CD8-positive, alpha-beta memory T cell (primary cell): ENCODE measurements around the gene HOXA1. TPM values are rescaled to one million over a fixed set of nuclear protein-coding genes. Genes with fewer than 3 reads are reported as not detected.

Experiments
- CTCF ChIA-PET: fragments of 350-600 bp; sonication (Branson Sonifier 250); formaldehyde crosslinking; loops from one replicate; lab custom pipeline; 2021; ENCODE audit warnings: antibody characterized with exemption; lab: Charles Lee
- POLR2A ChIA-PET: fragments of 350-600 bp; sonication (Branson Sonifier 250); formaldehyde crosslinking; loops from one replicate; lab custom pipeline; 2021; ENCODE audit warnings: antibody characterized with exemption; lab: Charles Lee
- DNase-seq, 5 donors: peaks; one replicate each; pipeline versions ENCODE4 v3.0.0 to v3.0.0-alpha.2; 2020 to 2022; ENCODE audit warnings: mixed read lengths in 1 of 5
- H3K27ac ChIP-seq: one replicate; pipeline ENCODE4 v1.7.0; 2013; ENCODE audit warnings: low read depth, mild to moderate bottlenecking, low read length, moderate library complexity
- H3K27me3 ChIP-seq: 2 replicates; pipeline ENCODE4 v1.7.0; 2013; ENCODE audit warnings: low read length, mild to moderate bottlenecking; ENCODE audit not compliant: insufficient read depth, poor library complexity, severe bottlenecking
- H3K36me3 ChIP-seq: 2 replicates; pipeline ENCODE4 v1.7.0; 2013; ENCODE audit warnings: mild to moderate bottlenecking, low read length, moderate library complexity; ENCODE audit not compliant: insufficient read depth
- H3K4me1 ChIP-seq: 2 replicates; pipeline ENCODE4 v1.7.0; 2013; ENCODE audit warnings: mild to moderate bottlenecking, low read length, moderate library complexity; ENCODE audit not compliant: insufficient read depth
- H3K4me3 ChIP-seq: 2 replicates; pipeline ENCODE4 v1.7.0; 2013; ENCODE audit warnings: mild to moderate bottlenecking, low read length
- H3K9me3 ChIP-seq: 2 replicates; pipeline ENCODE4 v1.7.0; 2013; ENCODE audit warnings: mild to moderate bottlenecking, low read length
- H3K27ac Mint-ChIP-seq, 8 donors: one replicate each; pipeline ENCODE4 v1.8.0; 2020 to 2021; ENCODE audit warnings: mixed read lengths in 8 of 8, mild to moderate bottlenecking in 6 of 8, inconsistent platforms in 3 of 8, moderate library complexity in 3 of 8
- H3K27me3 Mint-ChIP-seq, 2 donors: one replicate each; pipeline ENCODE4 v1.8.0; 2020 to 2021; ENCODE audit warnings: mixed read lengths in 2 of 2, mild to moderate bottlenecking in 1 of 2, moderate library complexity in 1 of 2
- H3K36me3 Mint-ChIP-seq, 3 donors: one replicate each; pipeline ENCODE4 v1.8.0; 2020 to 2021; ENCODE audit warnings: mixed read lengths in 3 of 3, inconsistent platforms in 1 of 3, mild to moderate bottlenecking in 1 of 3
- H3K4me1 Mint-ChIP-seq, 3 donors: one replicate each; pipeline ENCODE4 v1.8.0; 2020 to 2021; ENCODE audit warnings: mixed read lengths in 3 of 3, inconsistent platforms in 1 of 3, mild to moderate bottlenecking in 1 of 3
- H3K4me3 Mint-ChIP-seq, 7 donors: one replicate each; pipeline ENCODE4 v1.8.0; 2020 to 2021; ENCODE audit warnings: mixed read lengths in 7 of 7, mild to moderate bottlenecking in 6 of 7, moderate library complexity in 4 of 7, inconsistent platforms in 2 of 7
- H3K9me3 Mint-ChIP-seq, 5 donors: one replicate each; pipeline ENCODE4 v1.8.0; 2020 to 2022; ENCODE audit warnings: mixed read lengths in 5 of 5, mild to moderate bottlenecking in 3 of 5, moderate library complexity in 2 of 5, inconsistent platforms in 1 of 5
- polyA plus RNA-seq: library from polyadenylated mRNA; unstranded; fragments of 300-500 nt; fragmentation: Illumina TruSeq; gene quantifications from one replicate; pipeline ENCODE4 v1.2.3, GENCODE V29; 2021
- total RNA-seq, 2 experiments: library from RNA; stranded (reverse); gene quantifications; one replicate each; pipeline ENCODE4 v1.2.3, GENCODE V29; 2021

Gene HOXA1
- total and polyA plus RNA-seq, 3 experiments from 2014 or later: 0.31 to 0.75 (median 0.38) TPM

DNA sequence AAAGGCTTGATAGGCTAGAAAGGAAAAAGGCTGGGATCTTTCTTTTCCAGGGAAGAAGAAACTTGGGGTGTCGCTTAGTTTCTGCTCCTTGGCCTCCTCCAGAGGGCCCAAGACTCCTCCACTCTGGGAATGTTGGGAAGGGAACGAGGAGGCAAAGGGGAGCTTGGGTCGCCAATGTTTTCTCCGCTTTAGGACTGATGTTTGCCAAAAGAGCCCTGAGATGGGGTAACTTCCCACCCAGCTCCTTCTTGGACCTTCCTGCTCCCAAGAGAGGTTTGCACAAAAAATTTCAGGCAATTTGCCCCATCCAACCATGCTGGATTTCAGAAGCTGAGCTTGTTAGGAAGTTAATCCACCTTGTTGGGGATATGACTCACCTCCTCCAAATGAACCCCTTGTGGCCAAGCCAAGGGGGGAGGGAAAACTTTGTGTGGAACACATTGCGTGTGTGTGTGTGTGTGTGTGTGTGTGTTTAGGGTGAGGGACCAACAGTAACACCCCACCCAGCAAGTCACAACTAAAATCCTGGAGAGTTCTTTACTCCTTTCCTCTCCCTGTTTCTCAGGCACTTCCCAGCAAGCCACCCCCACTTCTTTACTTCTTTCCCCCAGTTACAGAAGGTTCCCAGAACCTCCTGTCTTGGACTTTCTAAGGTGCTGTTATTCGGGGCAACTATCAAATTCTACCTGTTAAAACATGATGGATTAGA lies 15.4 kb upstream of the HOXA1 start:
- Histone ChIP-seq H3K9me3 (no peaks in the 10 kb centered on the region), H3K4me3 (no peak overlapping the region), H3K27ac (no peak overlapping the region), H3K4me1 (no peaks in the 10 kb centered on the region), H3K36me3 (no peaks in the 10 kb centered on the region), H3K27me3 (no peaks in the 10 kb centered on the region)
- H3K36me3 Mint-ChIP-seq: no peaks in the 10 kb centered on the region
- H3K27ac Mint-ChIP-seq: no peak overlapping the region
- no peak overlapping the region for H3K4me3 Mint-ChIP-seq
- H3K4me1 Mint-ChIP-seq: no peaks in the 10 kb centered on the region
- ChIA-PET CTCF (interaction anchor here (0.6 kb wide), 1 partner anchor 1047 kb away, joined by 3 read pairs; no protein-coding TSS in a partner anchor), POLR2A (no interaction called here)
- no peaks in the 10 kb centered on the region for H3K9me3 Mint-ChIP-seq
- no peak for DNase-seq
- peaks cover 9 to 16% of the 10 kb centered on the region in 2 donors for H3K27me3 Mint-ChIP-seq

DNA sequence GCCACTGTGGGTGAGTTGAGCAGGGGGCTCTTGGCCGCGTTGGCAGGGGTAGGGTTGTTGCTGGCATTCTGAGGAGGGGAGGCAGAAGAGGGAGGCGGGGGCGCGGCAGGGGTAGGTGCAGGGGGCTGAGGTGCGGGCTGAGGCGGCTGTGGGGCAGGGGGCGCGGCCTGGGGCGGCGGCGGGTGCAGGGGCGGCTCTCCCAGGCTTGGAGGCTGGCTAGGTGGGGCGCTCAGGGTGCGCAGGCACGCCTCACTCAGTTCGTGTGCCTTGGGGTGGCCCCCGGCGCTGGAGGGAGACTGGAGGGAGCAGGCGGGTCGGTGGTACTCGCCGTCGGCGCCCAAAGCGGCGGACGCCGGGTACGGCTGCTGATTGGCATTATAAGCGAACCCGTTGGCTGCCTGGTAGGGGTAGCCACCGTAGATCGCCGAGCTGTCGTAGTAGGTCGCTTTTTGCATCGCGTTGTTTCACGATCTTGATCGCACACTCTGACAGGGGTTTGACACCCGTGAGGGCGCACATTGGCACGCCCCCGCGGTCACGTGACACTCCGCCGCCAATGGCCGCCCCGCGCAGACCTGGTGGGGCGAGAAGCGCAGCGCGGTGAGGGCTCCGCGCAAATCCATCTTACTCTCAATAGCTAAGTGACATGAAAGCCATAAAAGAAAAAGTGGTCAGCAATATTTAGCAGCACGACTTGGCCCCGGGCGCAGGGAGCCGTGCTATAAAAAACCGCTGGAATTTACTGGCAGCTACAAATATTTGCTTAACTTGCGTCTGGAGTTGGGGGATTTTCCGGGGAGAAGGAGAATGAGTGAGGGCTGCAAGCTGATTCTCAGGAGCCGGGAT lies 14.6 kb upstream of the HOXA1 start:
- Histone ChIP-seq H3K4me3 (no peak overlapping the region), H3K9me3 (no peaks in the 10 kb centered on the region), H3K36me3 (no peaks in the 10 kb centered on the region), H3K27me3 (peaks cover 2% of the 10 kb centered on the region), H3K4me1 (no peaks in the 10 kb centered on the region), H3K27ac (no peak overlapping the region)
- CTCF ChIA-PET: interaction anchor here (0.6 kb wide), 1 partner anchor 1046 kb away, joined by 3 read pairs; no protein-coding TSS in a partner anchor
- Mint-ChIP-seq H3K27ac (no peak overlapping the region), H3K27me3 (peaks cover 6 to 23% of the 10 kb centered on the region in 2 donors), H3K4me1 (no peaks in the 10 kb centered on the region), H3K4me3 (no peak overlapping the region), H3K36me3 (no peaks in the 10 kb centered on the region), H3K9me3 (no peaks in the 10 kb centered on the region)
- DNase-seq: no peak
- POLR2A ChIA-PET: no interaction called here

DNA sequence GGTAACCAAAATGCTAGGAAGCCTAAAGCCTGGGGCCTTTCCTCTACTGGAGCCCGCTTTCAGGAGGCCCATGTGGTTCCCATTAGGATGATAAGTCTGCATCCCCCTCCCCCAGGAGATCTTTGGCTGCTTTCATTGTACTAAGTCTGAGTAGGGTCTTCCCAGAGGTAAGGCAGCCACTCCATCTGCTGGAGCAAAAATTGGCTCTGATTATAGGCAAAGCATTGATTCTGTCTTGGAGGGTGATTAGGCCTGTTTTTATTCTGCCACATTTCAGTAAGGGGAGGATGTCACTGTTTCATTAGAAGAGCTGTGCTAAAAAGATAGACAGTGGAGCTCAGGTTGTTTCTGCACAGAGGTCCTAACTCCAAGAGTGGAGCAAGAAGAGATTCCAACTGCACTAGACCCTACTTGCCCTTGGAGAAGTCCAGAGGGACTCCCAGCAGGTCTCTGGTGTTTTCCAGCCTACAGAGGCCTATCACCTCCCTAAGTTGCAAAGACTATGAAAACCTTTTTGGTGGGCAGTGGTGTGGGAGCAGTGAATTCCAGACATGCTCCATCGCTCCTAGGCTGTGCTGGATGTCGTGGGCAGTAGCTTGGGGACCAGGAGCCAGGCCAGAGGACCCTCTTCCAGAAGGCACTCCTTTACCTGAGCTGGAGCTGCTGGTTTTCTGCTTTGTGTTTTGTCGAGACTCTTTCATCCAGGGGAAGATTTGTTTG lies 13.8 kb upstream of the HOXA1 start:
- Mint-ChIP-seq H3K27ac (no peak overlapping the region), H3K4me1 (no peaks in the 10 kb centered on the region), H3K9me3 (no peaks in the 10 kb centered on the region), H3K27me3 (peaks cover 6 to 28% of the 10 kb centered on the region in 2 donors), H3K36me3 (no peaks in the 10 kb centered on the region), H3K4me3 (no peak overlapping the region)
- Histone ChIP-seq H3K36me3 (no peaks in the 10 kb centered on the region), H3K27ac (no peak overlapping the region), H3K27me3 (peaks cover 7% of the 10 kb centered on the region), H3K4me1 (no peaks in the 10 kb centered on the region), H3K4me3 (no peak overlapping the region), H3K9me3 (no peaks in the 10 kb centered on the region)
- CTCF ChIA-PET: no interaction called here
- POLR2A ChIA-PET: no interaction called here
- DNase-seq: no peak

DNA sequence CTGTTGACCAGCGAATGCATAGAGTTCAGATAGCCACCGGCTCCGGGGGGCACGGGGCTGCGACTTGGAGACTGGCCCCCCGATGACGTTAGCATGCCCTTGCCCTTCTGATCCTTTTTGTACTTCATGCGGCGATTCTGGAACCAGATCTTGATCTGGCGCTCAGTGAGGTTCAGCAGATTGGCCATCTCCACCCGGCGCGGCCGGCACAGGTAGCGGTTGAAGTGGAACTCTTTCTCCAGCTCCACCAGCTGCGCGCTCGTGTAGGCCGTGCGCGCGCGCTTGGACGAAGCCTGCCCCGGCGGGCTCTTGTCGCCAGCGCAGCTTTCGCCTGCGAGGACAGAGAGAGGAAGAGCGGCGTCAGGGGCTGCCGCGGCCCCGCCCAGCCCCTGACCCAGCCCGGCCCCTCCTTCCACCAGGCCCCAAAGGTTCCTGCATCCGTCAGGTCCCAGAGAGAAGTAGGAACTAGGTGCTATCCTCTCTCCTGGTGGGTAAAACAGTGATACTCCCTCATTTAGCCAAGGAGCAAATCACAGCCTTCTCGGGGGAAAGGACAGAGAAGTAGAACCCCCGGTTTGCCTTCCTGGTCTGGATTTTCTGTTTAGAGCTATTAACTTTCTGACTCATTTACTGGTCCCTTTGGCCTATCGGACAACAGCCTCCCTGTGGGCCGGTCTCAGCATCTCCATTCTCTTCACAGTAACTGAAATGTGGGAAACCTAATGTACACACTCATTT lies 12.8 kb upstream of the HOXA1 start:
- ChIA-PET CTCF (no interaction called here), POLR2A (no interaction called here)
- Histone ChIP-seq H3K36me3 (no peaks in the 10 kb centered on the region), H3K4me1 (no peaks in the 10 kb centered on the region), H3K9me3 (no peaks in the 10 kb centered on the region), H3K27me3 (peaks cover 15% of the 10 kb centered on the region), H3K4me3 (no peak overlapping the region), H3K27ac (no peak overlapping the region)
- DNase-seq: no peak
- H3K27ac Mint-ChIP-seq: no peak overlapping the region
- peaks cover 4 to 7% (median 5%) of the 10 kb centered on the region in 3 donors for H3K4me1 Mint-ChIP-seq
- H3K36me3 Mint-ChIP-seq: no peaks in the 10 kb centered on the region
- H3K9me3 Mint-ChIP-seq: no peaks in the 10 kb centered on the region
- no peak overlapping the region for H3K4me3 Mint-ChIP-seq
- H3K27me3 Mint-ChIP-seq: peaks cover 17 to 34% of the 10 kb centered on the region in 2 donors

DNA sequence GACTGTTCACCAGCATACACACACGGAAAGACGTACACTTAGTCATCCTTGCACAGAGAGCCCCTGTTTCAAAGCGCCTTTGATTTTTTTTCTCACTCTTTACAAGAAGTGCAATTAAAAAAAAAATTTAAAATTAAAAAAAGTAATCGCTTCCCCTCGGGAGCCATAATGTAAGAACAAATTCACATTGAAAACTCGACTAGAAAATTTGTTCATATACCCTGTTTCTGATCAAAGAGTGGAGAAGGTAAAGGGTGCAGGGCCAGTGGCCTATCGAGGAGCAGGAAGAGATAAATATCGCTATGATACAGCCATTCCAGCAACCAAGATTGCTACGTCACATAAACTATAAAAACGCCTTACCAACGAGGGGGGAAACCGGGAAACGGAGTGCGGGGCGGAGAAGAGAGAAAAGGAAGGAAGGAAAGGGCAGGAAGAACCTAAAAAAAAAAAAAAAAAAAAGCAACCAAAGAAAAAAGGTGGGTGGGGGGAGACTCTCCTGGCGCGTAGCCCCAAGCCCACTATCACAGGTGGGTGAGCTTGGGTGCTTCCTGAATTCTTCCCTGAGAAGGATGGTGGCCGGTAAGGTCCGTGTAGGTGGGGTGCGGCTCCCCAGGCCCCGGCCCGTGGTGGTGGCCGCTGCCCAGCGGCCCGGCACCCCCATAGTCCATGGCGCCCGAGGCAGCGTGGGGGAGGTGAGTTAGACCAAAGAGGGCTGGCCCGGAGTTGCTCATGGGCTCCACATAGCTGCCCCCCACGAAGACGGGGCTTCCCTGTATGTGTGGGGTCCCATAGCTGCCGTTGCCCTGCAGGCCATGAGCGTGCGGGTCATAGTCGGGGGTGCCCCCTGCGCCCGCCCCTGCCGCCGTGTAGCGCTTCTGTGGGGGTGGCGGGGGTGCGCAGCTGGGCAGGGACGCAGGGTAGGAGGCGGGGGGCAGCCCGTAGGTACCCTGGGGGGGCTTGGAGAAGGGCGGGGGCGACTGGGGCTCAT lies 11.9 kb upstream of the HOXA1 start:
- no peak overlapping the region for H3K4me3 Mint-ChIP-seq
- Histone ChIP-seq H3K27ac (no peak overlapping the region), H3K9me3 (no peaks in the 10 kb centered on the region), H3K4me3 (no peak overlapping the region), H3K36me3 (no peaks in the 10 kb centered on the region), H3K4me1 (peaks cover 5% of the 10 kb centered on the region), H3K27me3 (peaks cover 24% of the 10 kb centered on the region)
- no peaks in the 10 kb centered on the region for H3K9me3 Mint-ChIP-seq
- peaks cover 10 to 12% (median 10%) of the 10 kb centered on the region in 3 donors for H3K4me1 Mint-ChIP-seq
- ChIA-PET CTCF (no interaction called here), POLR2A (no interaction called here)
- no peak overlapping the region for H3K27ac Mint-ChIP-seq
- H3K36me3 Mint-ChIP-seq: no peaks in the 10 kb centered on the region
- no peak for DNase-seq
- H3K27me3 Mint-ChIP-seq: peaks cover 23 to 43% of the 10 kb centered on the region in 2 donors

DNA sequence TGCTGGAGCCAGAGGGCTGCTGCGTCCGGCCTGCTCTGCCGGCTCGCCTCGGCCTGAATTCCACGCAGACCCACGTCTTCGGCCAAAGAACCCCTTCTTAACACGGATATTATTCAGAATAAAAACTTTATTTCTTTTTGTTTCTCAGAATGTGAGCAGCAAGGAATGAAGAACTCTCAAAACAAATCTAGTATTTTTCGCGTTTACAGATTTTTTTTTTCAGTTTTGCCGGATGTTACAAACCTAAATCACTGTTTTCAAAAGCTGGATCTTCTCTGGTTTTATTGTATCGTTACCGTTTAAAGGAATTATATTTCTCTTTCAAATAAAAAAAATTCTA lies 11.1 kb upstream of the HOXA1 start:
- no peak overlapping the region for H3K4me3 Mint-ChIP-seq

More for the DNA sequence above, 11.1 kb upstream of the HOXA1 start:
- H3K27me3 Mint-ChIP-seq: peaks cover 29 to 47% of the 10 kb centered on the region in 2 donors
- Histone ChIP-seq H3K4me1 (peaks cover 10% of the 10 kb centered on the region), H3K27ac (no peak overlapping the region), H3K4me3 (no peak overlapping the region), H3K36me3 (no peaks in the 10 kb centered on the region), H3K9me3 (no peaks in the 10 kb centered on the region), H3K27me3 (peaks cover 32% of the 10 kb centered on the region)
- H3K4me1 Mint-ChIP-seq: peaks cover 15 to 18% (median 17%) of the 10 kb centered on the region in 3 donors
- H3K27ac Mint-ChIP-seq: no peak overlapping the region
- POLR2A ChIA-PET: no interaction called here
- no peaks in the 10 kb centered on the region for H3K9me3 Mint-ChIP-seq
- DNase-seq: no peak
- H3K36me3 Mint-ChIP-seq: no peaks in the 10 kb centered on the region
- CTCF ChIA-PET: no interaction called here
